Fibroblast of lung (primary cell): ENCODE data around the gene MINDY1.

ENCODE experiments used
- CTCF ChIP-seq, 2 donors: IDR thresholded peaks in 1 of 2; conservative IDR thresholded peaks in 1 of 2; 1 replicate in 1 of 2; 2 replicates in 1 of 2; pipeline ENCODE4 v1.5.1; 2011 to 2012; ENCODE audit warnings: low read length in 2 of 2, control low read depth in 1 of 2, inconsistent platforms in 1 of 2, low read depth in 1 of 2, mild to moderate bottlenecking in 1 of 2
- EZH2 ChIP-seq: IDR thresholded peaks from 2 replicates; pipeline ENCODE4 v1.5.1; 2012; ENCODE audit warnings: low read length, control low read depth, mild to moderate bottlenecking; ENCODE audit errors: missing control alignments

- TF ChIP-seq CTCF (conservative IDR thresholded peaks at IDR 0.05 in 1 of 2, IDR thresholded peaks at IDR 0.05 in 1 of 2; ENCODE audit: low read depth in 1 of 2, low read length in 2 of 2) (no peak), EZH2 (no peak)
Observed at GRCh38 chr1:151011154-151011850, 4.6 kb upstream of the MINDY1 start.
